HG03135 (cell line): ENCODE results near the gene GPATCH8.
"Not testable (repeated sequence)": the region's sequence is repeated elsewhere in the genome, so short reads cannot be mapped to it uniquely, and the experiment has no call there.

ENCODE experiments used
- ATAC-seq: cut with Tn5 transposase; IDR thresholded peaks from one replicate; pipeline ENCODE4 v1.9.1; 2021; ENCODE audit warnings: mild to moderate bottlenecking, moderate library complexity; ENCODE audit not compliant: unreplicated experiment

Gene GPATCH8

GRCh38 chr17:44503147-44504029, at the start of gene GPATCH8:
GPATCH8 (minus strand) TSS chr17:44503406; CDS start chr17:44503370, 36 bp downstream.
- peak; percentile 77 for ATAC-seq

- ATAC-seq: no peak
These were observed 49.2 kb upstream of the GPATCH8 start for GRCh38 chr17:44552361-44552760.

DNA sequence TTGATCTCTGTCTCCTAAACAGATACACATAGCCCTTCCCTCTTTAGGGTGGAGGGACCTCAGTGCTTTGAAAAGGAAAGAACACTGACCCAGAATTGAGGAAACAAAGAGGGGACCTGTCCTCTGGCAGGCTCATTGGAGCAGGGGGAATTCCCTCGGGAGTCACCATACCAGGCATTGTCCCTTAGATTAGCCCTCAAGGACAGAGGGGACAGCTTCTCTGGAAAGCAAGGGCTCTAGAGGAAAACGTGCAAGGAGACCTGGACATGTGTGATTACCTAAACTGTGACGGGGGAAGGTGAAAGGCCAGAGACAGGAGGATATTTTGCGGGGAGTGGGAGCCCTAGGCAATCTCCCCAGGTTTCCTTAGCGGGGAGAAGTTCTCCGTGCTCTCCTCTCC, 46.5 kb upstream of the GPATCH8 start:
- ATAC-seq: no peak

GRCh38 chr17:44548376-44549230, 45.4 kb upstream of the GPATCH8 start:
- ATAC-seq: no peak

GRCh38 chr17:44547625-44548267, 44.5 kb upstream of the GPATCH8 start:
- no peak for ATAC-seq

DNA sequence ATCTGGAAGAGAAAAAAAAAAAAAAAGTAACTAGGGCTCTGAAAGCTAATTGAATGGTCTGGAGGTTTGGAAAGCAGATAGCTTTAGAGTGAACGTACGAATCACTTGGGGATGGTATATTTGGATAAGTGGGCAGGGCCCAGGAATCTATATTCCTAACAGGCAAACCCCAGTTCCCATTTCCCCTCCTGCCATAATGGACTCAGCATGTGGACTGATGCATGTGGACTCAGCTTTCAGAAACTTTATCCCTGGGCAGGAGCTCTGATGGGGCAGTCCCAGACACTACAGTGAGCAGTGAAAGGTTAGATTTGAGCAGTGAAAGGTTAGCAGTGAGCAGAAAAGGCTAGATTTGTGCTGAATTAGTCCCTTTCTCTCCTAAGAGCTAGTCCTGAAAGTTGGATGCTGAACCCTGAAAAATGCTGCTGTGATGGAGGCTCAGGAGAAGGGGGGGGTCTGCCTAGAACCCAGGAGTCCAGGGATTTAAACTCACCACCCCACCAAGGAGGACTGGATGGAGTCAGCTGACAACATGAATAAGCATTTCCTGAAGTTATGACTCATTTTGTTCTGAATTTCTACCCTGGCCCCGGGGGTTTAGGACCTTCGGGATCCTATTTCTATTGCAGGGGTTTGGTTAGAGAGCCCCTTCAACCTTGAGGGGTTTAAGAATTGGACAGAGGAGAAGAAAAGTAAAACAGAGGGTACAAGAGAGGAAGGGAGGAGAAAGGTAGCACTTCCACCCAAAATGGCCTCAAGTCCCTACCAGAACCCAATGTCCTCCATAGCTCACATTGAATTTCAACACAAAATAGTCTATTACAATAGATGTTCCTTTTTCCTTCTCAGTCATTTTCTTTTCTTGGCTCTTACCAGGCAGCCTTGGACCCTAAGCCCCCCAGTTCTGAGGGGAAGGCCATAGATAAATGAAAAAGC, 43.7 kb upstream of the GPATCH8 start:
- ATAC-seq: no peak

- no peak for ATAC-seq
These were observed 40.8 kb upstream of the GPATCH8 start for GRCh38 chr17:44543905-44544523.

- no peak for ATAC-seq
These were observed 40.2 kb upstream of the GPATCH8 start for GRCh38 chr17:44543213-44543904.

DNA sequence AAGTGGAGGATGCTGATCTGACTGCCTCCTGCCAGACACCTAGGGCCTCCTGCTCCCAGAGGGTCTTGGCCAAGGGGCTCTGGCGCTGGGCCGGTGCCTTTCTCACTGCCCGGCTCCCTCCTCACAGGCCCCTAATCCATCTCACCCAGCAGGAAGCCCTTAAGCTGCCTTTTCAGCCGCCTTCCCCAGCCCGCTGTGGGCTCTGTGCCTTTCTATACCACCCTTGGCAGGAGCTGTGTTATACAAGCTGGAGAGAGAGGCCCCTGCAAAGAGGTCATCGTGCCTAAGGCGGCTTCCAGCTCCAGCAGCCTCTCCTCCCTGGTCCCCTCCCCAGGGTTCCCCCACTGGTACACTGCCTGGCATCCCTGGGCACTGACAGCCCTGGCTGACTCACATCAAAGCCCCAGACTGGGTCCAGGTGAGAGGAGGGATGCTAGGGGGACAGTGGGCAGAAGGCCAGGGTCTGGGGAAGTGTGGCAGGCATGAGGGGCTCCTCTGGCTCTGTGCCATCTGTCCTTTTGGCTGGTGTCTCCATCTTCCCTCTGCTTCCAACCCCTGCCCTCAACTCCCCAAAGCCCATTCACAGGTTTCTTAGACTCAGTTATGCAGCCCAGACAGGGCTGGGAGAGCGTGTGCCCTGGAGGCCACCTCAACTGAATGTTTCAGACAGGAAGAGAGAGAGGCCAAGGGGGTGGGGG, 38.8 kb upstream of the GPATCH8 start:
- ATAC-seq: no peak

DNA sequence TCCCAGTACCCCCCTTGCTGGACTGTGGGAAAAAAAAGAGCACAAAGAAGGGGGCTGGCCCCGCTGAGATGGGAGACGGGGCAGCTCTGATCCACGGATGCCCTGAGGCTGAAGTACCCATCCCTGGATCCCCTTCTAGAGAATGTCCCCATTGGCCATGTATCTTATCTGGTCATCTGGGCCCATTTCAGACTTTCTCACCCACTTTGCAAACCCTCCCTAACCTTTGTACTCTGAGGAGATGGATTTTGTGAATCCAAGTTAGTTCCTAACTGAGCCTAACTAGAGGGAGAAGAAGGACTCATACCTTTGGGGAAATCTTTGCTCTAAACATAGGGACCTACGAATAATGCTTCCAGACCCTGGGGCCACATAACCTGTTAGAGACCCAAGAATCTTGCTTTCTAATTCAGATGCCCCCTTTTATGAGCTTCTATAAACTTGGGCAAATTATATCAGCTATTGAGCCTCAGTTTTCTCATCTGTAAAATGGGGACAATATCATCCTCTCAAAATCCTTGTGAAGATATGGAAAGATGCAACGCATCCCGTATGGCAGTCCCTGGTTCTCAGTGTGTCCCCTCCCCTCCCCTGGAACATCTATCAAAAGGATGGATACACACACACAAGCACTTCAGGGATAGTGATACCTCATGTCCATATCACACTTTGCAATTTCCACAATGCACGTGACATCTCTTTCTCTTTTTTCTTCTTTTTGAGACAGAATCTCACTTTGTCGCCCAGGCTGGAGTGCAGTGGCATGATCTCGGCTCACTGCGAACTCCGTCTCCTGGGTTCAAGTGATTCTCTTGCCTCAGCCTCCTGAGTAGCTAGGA, 37.3 kb upstream of the GPATCH8 start:
- ATAC-seq: no peak

DNA sequence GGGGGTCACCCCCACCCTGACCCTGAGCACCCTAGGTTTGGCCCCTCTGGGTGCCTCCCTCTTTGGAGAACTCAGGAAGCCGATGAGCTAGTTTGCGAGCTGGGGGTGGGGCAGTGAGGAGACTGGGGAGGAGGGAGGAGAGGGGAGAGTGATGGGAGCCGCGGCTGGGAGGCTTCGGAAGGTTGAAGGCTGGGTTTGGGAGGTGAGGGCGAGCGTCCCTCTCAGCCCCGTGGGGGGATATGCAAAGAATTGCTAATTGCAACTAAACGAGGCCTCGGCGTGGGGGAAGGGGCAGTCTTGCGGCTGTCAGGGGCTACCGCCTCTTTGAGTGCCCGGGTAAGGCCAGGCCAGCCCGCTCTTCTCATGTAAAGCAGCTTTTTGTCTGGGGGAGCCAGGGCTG, 36.5 kb upstream of the GPATCH8 start:
- no peak for ATAC-seq

DNA sequence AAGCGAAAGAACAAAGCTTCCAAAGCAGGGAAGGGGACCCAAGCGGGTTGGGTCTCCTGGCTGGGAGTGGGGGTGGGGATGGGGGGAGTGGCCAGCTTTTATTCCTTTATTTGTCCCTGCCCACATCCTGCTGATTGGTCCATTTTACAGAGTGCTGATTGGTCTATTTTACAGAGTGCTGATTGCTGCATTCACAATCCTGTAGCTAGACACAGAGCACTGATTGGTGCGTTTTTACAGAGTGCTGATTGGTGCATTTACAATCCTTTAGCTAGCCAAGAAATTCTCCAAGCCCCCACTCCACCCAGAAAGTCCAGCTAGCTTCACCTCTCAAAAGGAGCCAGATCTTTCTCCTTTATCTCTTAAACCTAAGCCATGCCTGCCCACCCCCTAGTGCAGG, 34.7 kb upstream of the GPATCH8 start:
- not testable (repeated sequence) for ATAC-seq

GRCh38 chr17:44536090-44536953, 33.1 kb upstream of the GPATCH8 start:
- ATAC-seq: no peak

GRCh38 chr17:44533533-44534246, 30.5 kb upstream of the GPATCH8 start:
- ATAC-seq: no peak

GRCh38 chr17:44530896-44531418, 27.8 kb upstream of the GPATCH8 start:
- no peak for ATAC-seq

- no peak for ATAC-seq
These were observed 26.7 kb upstream of the GPATCH8 start for GRCh38 chr17:44529864-44530263.
